HL-60 (cell line): ENCODE data around the gene LY6G5C.

Experiments used
- GABPA ChIP-seq: IDR thresholded peaks from 2 replicates; pipeline ENCODE4 v1.6.1; 2012; ENCODE audit warnings: low read depth
- POLR2AphosphoS5 ChIP-seq: IDR thresholded peaks from 2 replicates; pipeline ENCODE4 v1.6.1; 2012; ENCODE audit warnings: low read depth
- TF ChIP-seq, protein P1 (sequence below): IDR thresholded peaks from one replicate; pipeline ENCODE4 v1.5.1; 2011; ENCODE audit warnings: low read length, control low read depth, inconsistent platforms; ENCODE audit not compliant: insufficient read depth

DNA sequence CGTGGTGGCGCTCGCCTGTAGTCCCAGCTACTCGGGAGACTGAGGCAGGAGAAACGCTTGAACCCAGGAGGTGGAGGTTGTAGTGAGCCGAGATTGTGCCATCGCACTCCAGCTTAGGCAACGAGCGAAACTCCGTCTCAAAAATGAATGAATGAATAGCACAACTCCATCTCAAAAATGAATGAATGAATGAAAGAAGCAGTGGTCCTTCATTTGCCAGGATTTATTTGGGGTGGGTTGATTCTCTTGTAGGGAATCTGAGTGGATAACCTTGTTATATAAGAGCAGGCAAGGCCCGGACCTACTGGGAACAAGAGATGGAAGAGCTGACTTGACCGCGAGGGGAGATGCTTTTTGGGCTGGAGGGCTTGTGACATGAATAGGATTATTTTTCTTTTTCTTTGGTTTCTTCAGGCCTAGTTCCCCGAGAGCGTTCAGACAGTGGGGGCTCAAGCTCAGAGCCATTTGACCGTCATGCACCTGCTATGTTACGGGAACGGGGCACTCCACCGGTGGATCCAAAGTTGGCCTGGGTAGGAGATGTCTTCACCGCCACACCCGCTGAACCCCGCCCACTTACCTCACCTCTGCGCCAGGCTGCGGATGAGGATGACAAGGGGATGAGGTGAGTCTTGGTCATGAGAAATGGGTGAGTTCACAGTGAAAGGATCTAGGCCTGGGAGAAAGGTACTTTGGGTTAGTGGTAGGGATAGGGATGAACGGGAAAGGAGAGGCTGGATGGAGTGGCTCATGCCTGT, 50.5 kb downstream of the LY6G5C start:
- TF ChIP-seq, protein P1, sequence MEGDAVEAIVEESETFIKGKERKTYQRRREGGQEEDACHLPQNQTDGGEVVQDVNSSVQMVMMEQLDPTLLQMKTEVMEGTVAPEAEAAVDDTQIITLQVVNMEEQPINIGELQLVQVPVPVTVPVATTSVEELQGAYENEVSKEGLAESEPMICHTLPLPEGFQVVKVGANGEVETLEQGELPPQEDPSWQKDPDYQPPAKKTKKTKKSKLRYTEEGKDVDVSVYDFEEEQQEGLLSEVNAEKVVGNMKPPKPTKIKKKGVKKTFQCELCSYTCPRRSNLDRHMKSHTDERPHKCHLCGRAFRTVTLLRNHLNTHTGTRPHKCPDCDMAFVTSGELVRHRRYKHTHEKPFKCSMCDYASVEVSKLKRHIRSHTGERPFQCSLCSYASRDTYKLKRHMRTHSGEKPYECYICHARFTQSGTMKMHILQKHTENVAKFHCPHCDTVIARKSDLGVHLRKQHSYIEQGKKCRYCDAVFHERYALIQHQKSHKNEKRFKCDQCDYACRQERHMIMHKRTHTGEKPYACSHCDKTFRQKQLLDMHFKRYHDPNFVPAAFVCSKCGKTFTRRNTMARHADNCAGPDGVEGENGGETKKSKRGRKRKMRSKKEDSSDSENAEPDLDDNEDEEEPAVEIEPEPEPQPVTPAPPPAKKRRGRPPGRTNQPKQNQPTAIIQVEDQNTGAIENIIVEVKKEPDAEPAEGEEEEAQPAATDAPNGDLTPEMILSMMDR, result no peak
- TF ChIP-seq POLR2AphosphoS5, result 0 out of 2 replicates have a peak, but pooled peaks have one; percentile 16
- TF ChIP-seq GABPA, result no peak
